ENCODE measurements around the gene GRPR.

The GRPR gene

GRCh38 chrX:16112428-16112827 lies 10.9 kb upstream of the GRPR start:
- Histone ChIP-seq H2BK120ac (ENCODE audit: insufficient read depth, low read length, poor library complexity) (no peak overlapping the region), H3K79me1 (ENCODE audit: low read length) (no peaks in the 10 kb centered on the region), H3K27ac (ENCODE audit: low read depth, low read length) (no peak overlapping the region), H3K23ac (ENCODE audit: low read length) (no peak overlapping the region), H3K9ac (ENCODE audit: low read length) (no peak overlapping the region), H4K91ac (ENCODE audit: low read depth, low read length) (no peak overlapping the region), H2BK12ac (ENCODE audit: low read length) (no peak overlapping the region), H4K12ac (ENCODE audit: low read depth, low read length) (no peak overlapping the region), H3K4me1 (ENCODE audit: control insufficient read depth in 1 of 2, insufficient read depth in 2 of 2, low read length in 2 of 2) (no peaks in the 10 kb centered on the region), H3K36me3 (ENCODE audit: control insufficient read depth in 1 of 2, insufficient read depth in 2 of 2, low read length in 2 of 2) (no peaks in the 10 kb centered on the region), H2AK5ac (ENCODE audit: low read length) (no peak overlapping the region), H2BK5ac (ENCODE audit: low read depth, low read length, poor library complexity) (no peak overlapping the region), H2AFZ (ENCODE audit: insufficient read depth, low read length, poor library complexity) (no peak overlapping the region), H3K9me3 (ENCODE audit: insufficient read depth, low read depth, low read length) (no peaks in the 10 kb centered on the region), H3K4me3 (ENCODE audit: low read depth, low read length) (no peak overlapping the region), H3K18ac (ENCODE audit: low read length) (no peak overlapping the region), H3K4ac (ENCODE audit: low read depth, low read length) (no peak overlapping the region), H3K27me3 (ENCODE audit: insufficient read depth, low read length) (no peaks in the 10 kb centered on the region), H3K4me2 (ENCODE audit: low read length) (no peak overlapping the region), H3K14ac (ENCODE audit: low read length) (no peak overlapping the region), H3K79me2 (ENCODE audit: control insufficient read depth, insufficient read depth, low read length, poor library complexity) (no peaks in the 10 kb centered on the region), H4K8ac (ENCODE audit: low read depth, low read length) (no peak overlapping the region)
- WGBS (ENCODE audit: extremely low coverage, insufficient coverage, insufficient read length): no CpG with 5 or more reads among the region's 2 CpGs
- DNase-seq: no peak

- H4K8ac ChIP-seq (ENCODE audit: low read depth, low read length): no peak overlapping the region
- no peaks in the 10 kb centered on the region for H3K4me1 ChIP-seq (ENCODE audit: control insufficient read depth in 1 of 2, insufficient read depth in 2 of 2, low read length in 2 of 2)
- no peak overlapping the region for H4K12ac ChIP-seq (ENCODE audit: low read depth, low read length)
- no peak overlapping the region for H2BK12ac ChIP-seq (ENCODE audit: low read length)
- H3K4me3 ChIP-seq (ENCODE audit: low read depth, low read length): no peak overlapping the region
- H3K27ac ChIP-seq (ENCODE audit: low read depth, low read length): no peak overlapping the region
- no peak overlapping the region for H3K18ac ChIP-seq (ENCODE audit: low read length)
- H3K79me2 ChIP-seq (ENCODE audit: control insufficient read depth, insufficient read depth, low read length, poor library complexity): no peaks in the 10 kb centered on the region
- no peak overlapping the region for H3K9ac ChIP-seq (ENCODE audit: low read length)
- H3K4ac ChIP-seq (ENCODE audit: low read depth, low read length): no peak overlapping the region
- H2BK120ac ChIP-seq (ENCODE audit: insufficient read depth, low read length, poor library complexity): no peak overlapping the region
- H4K91ac ChIP-seq (ENCODE audit: low read depth, low read length): no peak overlapping the region
- H2AFZ ChIP-seq (ENCODE audit: insufficient read depth, low read length, poor library complexity): no peak overlapping the region
- H2AK5ac ChIP-seq (ENCODE audit: low read length): no peak overlapping the region
- H3K9me3 ChIP-seq (ENCODE audit: insufficient read depth, low read depth, low read length): no peaks in the 10 kb centered on the region
- no peak overlapping the region for H3K14ac ChIP-seq (ENCODE audit: low read length)
- no CpG with 5 or more reads among the region's 1 CpG for WGBS (ENCODE audit: extremely low coverage, insufficient coverage, insufficient read length)
- H3K36me3 ChIP-seq (ENCODE audit: control insufficient read depth in 1 of 2, insufficient read depth in 2 of 2, low read length in 2 of 2): no peaks in the 10 kb centered on the region
- no peaks in the 10 kb centered on the region for H3K79me1 ChIP-seq (ENCODE audit: low read length)
- H3K27me3 ChIP-seq (ENCODE audit: insufficient read depth, low read length): no peaks in the 10 kb centered on the region
- H3K4me2 ChIP-seq (ENCODE audit: low read length): no peak overlapping the region
- no peak overlapping the region for H3K23ac ChIP-seq (ENCODE audit: low read length)
- DNase-seq: peak in 1 of 2 donors; percentile 17
- H2BK5ac ChIP-seq (ENCODE audit: low read depth, low read length, poor library complexity): no peak overlapping the region
These were observed 9.3 kb upstream of the GRPR start for GRCh38 chrX:16113978-16114565.

GRCh38 chrX:16114611-16115010 lies 8.8 kb upstream of the GRPR start:
- no peaks in the 10 kb centered on the region for H3K9me3 ChIP-seq (ENCODE audit: insufficient read depth, low read depth, low read length)
- H3K23ac ChIP-seq (ENCODE audit: low read length): no peak overlapping the region
- H2AK5ac ChIP-seq (ENCODE audit: low read length): no peak overlapping the region
- H3K36me3 ChIP-seq (ENCODE audit: control insufficient read depth in 1 of 2, insufficient read depth in 2 of 2, low read length in 2 of 2): no peaks in the 10 kb centered on the region
- H3K79me1 ChIP-seq (ENCODE audit: low read length): no peaks in the 10 kb centered on the region
- no CpG with 5 or more reads among the region's 4 CpGs for WGBS (ENCODE audit: extremely low coverage, insufficient coverage, insufficient read length)
- DNase-seq: no peak
- no peaks in the 10 kb centered on the region for H3K79me2 ChIP-seq (ENCODE audit: control insufficient read depth, insufficient read depth, low read length, poor library complexity)
- H4K12ac ChIP-seq (ENCODE audit: low read depth, low read length): no peak overlapping the region
- H3K4me2 ChIP-seq (ENCODE audit: low read length): no peak overlapping the region
- no peak overlapping the region for H2AFZ ChIP-seq (ENCODE audit: insufficient read depth, low read length, poor library complexity)
- H3K18ac ChIP-seq (ENCODE audit: low read length): no peak overlapping the region
- no peak overlapping the region for H2BK12ac ChIP-seq (ENCODE audit: low read length)
- H2BK120ac ChIP-seq (ENCODE audit: insufficient read depth, low read length, poor library complexity): no peak overlapping the region
- H3K27me3 ChIP-seq (ENCODE audit: insufficient read depth, low read length): no peaks in the 10 kb centered on the region
- H3K4ac ChIP-seq (ENCODE audit: low read depth, low read length): no peak overlapping the region
- H3K9ac ChIP-seq (ENCODE audit: low read length): no peak overlapping the region
- no peak overlapping the region for H4K91ac ChIP-seq (ENCODE audit: low read depth, low read length)
- no peak overlapping the region for H4K8ac ChIP-seq (ENCODE audit: low read depth, low read length)
- no peak overlapping the region for H3K4me3 ChIP-seq (ENCODE audit: low read depth, low read length)
- no peak overlapping the region for H2BK5ac ChIP-seq (ENCODE audit: low read depth, low read length, poor library complexity)
- H3K4me1 ChIP-seq (ENCODE audit: control insufficient read depth in 1 of 2, insufficient read depth in 2 of 2, low read length in 2 of 2): no peaks in the 10 kb centered on the region
- H3K27ac ChIP-seq (ENCODE audit: low read depth, low read length): no peak overlapping the region
- no peak overlapping the region for H3K14ac ChIP-seq (ENCODE audit: low read length)

GRCh38 chrX:16119353-16120220 lies 3.8 kb upstream of the GRPR start:
- H3K4me2 ChIP-seq (ENCODE audit: low read length): no peak overlapping the region
- H3K4ac ChIP-seq (ENCODE audit: low read depth, low read length): no peak overlapping the region
- H4K91ac ChIP-seq (ENCODE audit: low read depth, low read length): no peak overlapping the region
- no peak overlapping the region for H3K27ac ChIP-seq (ENCODE audit: low read depth, low read length)
- H3K14ac ChIP-seq (ENCODE audit: low read length): no peak overlapping the region
- H2AFZ ChIP-seq (ENCODE audit: insufficient read depth, low read length, poor library complexity): no peak overlapping the region
- no peak overlapping the region for H3K4me3 ChIP-seq (ENCODE audit: low read depth, low read length)
- no peak overlapping the region for H4K12ac ChIP-seq (ENCODE audit: low read depth, low read length)
- H2BK120ac ChIP-seq (ENCODE audit: insufficient read depth, low read length, poor library complexity): no peak overlapping the region
- no peaks in the 10 kb centered on the region for H3K79me2 ChIP-seq (ENCODE audit: control insufficient read depth, insufficient read depth, low read length, poor library complexity)
- H2BK5ac ChIP-seq (ENCODE audit: low read depth, low read length, poor library complexity): no peak overlapping the region
- no peak overlapping the region for H4K8ac ChIP-seq (ENCODE audit: low read depth, low read length)
- no peaks in the 10 kb centered on the region for H3K9me3 ChIP-seq (ENCODE audit: insufficient read depth, low read depth, low read length)
- H2BK12ac ChIP-seq (ENCODE audit: low read length): no peak overlapping the region
- H3K18ac ChIP-seq (ENCODE audit: low read length): no peak overlapping the region
- no peak for DNase-seq
- H3K9ac ChIP-seq (ENCODE audit: low read length): no peak overlapping the region
- H3K36me3 ChIP-seq (ENCODE audit: control insufficient read depth in 1 of 2, insufficient read depth in 2 of 2, low read length in 2 of 2): no peaks in the 10 kb centered on the region
- peaks cover 3% of the 10 kb centered on the region in 2 experiments for H3K4me1 ChIP-seq (ENCODE audit: control insufficient read depth in 1 of 2, insufficient read depth in 2 of 2, low read length in 2 of 2)
- no peak overlapping the region for H3K23ac ChIP-seq (ENCODE audit: low read length)
- H3K27me3 ChIP-seq (ENCODE audit: insufficient read depth, low read length): no peaks in the 10 kb centered on the region
- WGBS (ENCODE audit: extremely low coverage, insufficient coverage, insufficient read length): no CpG with 5 or more reads among the region's 5 CpGs
- no peaks in the 10 kb centered on the region for H3K79me1 ChIP-seq (ENCODE audit: low read length)
- H2AK5ac ChIP-seq (ENCODE audit: low read length): no peak overlapping the region

Data from trophoblast cell (in vitro differentiated cells and primary cell).